Measurements from ENCODE around the gene NDUFS1. TPM values are rescaled to one million over a fixed set of nuclear protein-coding genes. Genes with fewer than 3 reads are reported as not detected.
"Not testable (repeated sequence)": the region's sequence is repeated elsewhere in the genome, so short reads cannot be mapped to it uniquely, and the experiment has no call there.

Gene NDUFS1
- total RNA-seq, 1 donor from 2014 or later, result 47.3 TPM

DNA sequence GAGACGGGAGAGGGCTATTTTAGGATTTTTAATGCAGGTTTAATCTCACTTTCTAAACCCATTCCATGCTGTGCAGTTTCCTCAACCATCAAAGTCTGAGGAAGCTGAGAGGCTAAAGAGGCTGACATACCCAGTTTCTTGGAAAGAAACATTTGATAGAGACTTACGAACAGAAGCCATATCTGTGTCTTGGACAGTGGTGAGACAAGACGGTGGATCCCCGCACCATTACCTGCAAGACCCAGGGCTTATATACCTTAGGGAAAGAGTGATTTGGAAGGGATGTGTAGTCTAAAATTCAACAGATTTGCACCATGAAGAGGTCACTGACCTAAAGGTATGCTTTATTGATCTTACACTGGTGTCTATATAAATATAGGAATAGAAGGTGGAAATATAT lies 13.9 kb upstream of the NDUFS1 start:
- TF ChIP-seq, protein P1, sequence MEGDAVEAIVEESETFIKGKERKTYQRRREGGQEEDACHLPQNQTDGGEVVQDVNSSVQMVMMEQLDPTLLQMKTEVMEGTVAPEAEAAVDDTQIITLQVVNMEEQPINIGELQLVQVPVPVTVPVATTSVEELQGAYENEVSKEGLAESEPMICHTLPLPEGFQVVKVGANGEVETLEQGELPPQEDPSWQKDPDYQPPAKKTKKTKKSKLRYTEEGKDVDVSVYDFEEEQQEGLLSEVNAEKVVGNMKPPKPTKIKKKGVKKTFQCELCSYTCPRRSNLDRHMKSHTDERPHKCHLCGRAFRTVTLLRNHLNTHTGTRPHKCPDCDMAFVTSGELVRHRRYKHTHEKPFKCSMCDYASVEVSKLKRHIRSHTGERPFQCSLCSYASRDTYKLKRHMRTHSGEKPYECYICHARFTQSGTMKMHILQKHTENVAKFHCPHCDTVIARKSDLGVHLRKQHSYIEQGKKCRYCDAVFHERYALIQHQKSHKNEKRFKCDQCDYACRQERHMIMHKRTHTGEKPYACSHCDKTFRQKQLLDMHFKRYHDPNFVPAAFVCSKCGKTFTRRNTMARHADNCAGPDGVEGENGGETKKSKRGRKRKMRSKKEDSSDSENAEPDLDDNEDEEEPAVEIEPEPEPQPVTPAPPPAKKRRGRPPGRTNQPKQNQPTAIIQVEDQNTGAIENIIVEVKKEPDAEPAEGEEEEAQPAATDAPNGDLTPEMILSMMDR (IDR thresholded peaks at IDR 0.05), result no peak
- POLR2A ChIA-PET, result interaction anchor here (0.7 kb wide), 1 partner anchor 81 kb away, joined by 6 read pairs; no protein-coding TSS in a partner anchor
- DNase-seq, result no peak
- Mint-ChIP-seq H3K27ac (no peak overlapping the region), H3K4me3 (no peak overlapping the region), H3K4me1 (no peaks in the 10 kb centered on the region), H3K36me3 (ENCODE audit: low read depth) (peaks cover 3% of the 10 kb centered on the region), H3K9me3 (no peaks in the 10 kb centered on the region), H3K27me3 (no peaks in the 10 kb centered on the region)
- ATAC-seq (ENCODE audit: low read depth), result no peak
- intact Hi-C loops (cut with micrococcal nuclease), result no loop called here
- CTCF ChIA-PET, result no interaction called here

DNA sequence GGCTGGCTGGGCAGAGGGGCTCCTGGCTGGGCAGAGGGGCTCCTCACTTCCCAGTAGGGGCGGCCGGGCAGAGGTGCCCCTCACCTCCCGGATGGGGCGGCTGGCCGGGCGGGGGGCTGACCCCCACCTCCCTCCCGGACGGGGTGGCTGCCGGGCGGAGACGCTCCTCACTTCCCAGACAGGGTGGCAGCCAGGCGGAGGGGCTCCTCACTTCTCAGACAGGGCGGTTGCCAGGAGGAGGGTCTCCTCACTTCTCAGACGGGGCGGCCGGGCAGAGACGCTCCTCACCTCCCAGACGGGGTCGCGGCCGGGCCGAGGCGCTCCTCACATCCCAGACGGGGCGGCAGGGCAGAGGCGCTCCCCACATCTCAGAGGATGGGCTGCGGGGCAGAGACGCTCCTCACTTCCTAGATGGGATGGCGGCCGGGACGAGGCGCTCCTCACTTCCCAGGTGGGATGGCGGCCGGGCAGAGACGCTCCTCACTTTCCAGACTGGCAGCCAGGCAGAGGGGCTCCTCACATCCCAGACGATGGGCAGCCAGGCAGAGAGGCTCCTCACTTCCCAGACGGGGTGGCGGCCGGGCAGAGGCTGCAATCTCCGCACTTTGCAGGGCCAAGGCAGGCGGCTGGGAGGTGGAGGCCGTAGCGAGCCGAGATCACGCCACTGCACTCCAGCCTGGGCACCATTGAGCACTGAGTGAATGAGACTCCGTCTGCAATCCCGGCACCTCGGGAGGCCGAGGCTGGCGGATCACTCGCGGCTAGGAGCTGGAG lies 12.6 kb upstream of the NDUFS1 start:
- DNase-seq; POLR2A ChIA-PET; H3K4me3 Mint-ChIP-seq; H3K4me1 Mint-ChIP-seq; H3K36me3 Mint-ChIP-seq (ENCODE audit: low read depth); H3K9me3 Mint-ChIP-seq; H3K27me3 Mint-ChIP-seq; intact Hi-C loops (cut with micrococcal nuclease); CTCF ChIA-PET; H3K27ac Mint-ChIP-seq; ATAC-seq (ENCODE audit: low read depth): not testable (repeated sequence)

DNA sequence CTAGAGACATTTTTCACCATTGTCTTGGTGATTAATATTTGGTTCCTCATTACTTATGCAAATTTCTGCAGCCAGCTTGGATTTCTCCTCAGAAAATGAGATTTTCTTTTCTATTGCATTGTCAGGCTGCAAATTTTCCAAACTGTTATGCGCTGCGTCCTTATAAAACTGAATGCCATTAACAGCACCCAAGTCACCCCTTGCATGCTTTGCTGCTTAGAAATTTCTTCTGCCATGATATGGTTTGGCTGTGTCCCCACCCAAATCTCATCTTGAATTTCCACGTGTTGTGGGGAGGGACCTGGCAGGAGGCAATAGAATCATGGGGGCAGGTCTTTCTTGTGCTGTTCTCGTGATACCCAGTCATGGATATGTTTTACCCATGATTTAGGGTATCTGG lies 9.0 kb upstream of the NDUFS1 start:
- ATAC-seq (ENCODE audit: low read depth); CTCF ChIA-PET; H3K4me1 Mint-ChIP-seq; H3K27ac Mint-ChIP-seq; H3K9me3 Mint-ChIP-seq; H3K27me3 Mint-ChIP-seq; H3K4me3 Mint-ChIP-seq; DNase-seq: not testable (repeated sequence)
- intact Hi-C loops (cut with micrococcal nuclease), result loop anchor here (10.0 kb wide), 1 partner anchor 1307 kb away; no protein-coding TSS in a partner anchor
- POLR2A ChIA-PET, result interaction anchor here (0.6 kb wide), 1 partner anchor 94 kb away, joined by 6 read pairs; no protein-coding TSS in a partner anchor
- peaks cover 23% of the 10 kb centered on the region for H3K36me3 Mint-ChIP-seq (ENCODE audit: low read depth)

DNA sequence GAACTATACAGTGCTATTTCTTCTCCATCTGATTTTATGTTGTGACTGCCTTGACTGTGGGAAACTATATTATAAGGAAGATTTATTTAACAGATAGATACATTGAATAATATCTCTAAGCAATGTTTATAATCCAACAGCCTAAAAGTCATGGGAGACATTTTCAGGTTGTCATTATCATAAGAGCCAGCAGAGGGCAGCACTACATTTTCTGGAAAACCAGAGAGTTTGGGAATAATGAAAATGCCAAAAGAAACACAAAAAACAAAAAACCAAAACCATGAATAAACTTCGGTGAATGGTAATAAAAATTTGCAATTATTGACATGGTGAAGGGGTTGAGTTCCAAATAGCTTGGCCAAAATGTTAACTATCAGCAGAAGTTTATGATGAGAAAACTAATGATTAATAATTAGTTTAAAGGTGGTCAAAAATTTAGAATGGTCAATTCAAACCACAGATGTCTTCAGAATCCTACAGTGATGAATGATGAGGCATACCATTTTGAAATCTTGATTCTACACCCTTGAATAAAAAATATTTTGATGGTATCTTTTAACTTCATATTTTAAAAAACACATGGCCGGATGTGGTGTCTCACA lies 5.1 kb upstream of the NDUFS1 start:
- ChIA-PET POLR2A (interaction anchor here (0.6 to 0.8 kb wide), 2 partner anchors 21 to 150 kb away, joined by 4 to 5 read pairs; no protein-coding TSS in a partner anchor), CTCF (interaction anchor here (1.3 to 2.0 kb wide), 4 partner anchors 10 to 95 kb away, joined by 3 to 7 read pairs (median 4); no protein-coding TSS in a partner anchor)
- TF ChIP-seq, protein P1 (IDR thresholded peaks at IDR 0.05), result no peak
- peaks cover 34% of the 10 kb centered on the region for H3K4me1 Mint-ChIP-seq
- intact Hi-C loops (cut with micrococcal nuclease), result loop anchor here (1.0 to 10.0 kb wide), 3 partner anchors 96 to 1310 kb away; no protein-coding TSS in a partner anchor
- no peak for DNase-seq
- no peak overlapping the region for H3K4me3 Mint-ChIP-seq
- H3K27me3 Mint-ChIP-seq, result no peaks in the 10 kb centered on the region
- no peak overlapping the region for H3K27ac Mint-ChIP-seq
- no peak for ATAC-seq (ENCODE audit: low read depth)
- peaks cover 56% of the 10 kb centered on the region for H3K36me3 Mint-ChIP-seq (ENCODE audit: low read depth)
- no peaks in the 10 kb centered on the region for H3K9me3 Mint-ChIP-seq

DNA sequence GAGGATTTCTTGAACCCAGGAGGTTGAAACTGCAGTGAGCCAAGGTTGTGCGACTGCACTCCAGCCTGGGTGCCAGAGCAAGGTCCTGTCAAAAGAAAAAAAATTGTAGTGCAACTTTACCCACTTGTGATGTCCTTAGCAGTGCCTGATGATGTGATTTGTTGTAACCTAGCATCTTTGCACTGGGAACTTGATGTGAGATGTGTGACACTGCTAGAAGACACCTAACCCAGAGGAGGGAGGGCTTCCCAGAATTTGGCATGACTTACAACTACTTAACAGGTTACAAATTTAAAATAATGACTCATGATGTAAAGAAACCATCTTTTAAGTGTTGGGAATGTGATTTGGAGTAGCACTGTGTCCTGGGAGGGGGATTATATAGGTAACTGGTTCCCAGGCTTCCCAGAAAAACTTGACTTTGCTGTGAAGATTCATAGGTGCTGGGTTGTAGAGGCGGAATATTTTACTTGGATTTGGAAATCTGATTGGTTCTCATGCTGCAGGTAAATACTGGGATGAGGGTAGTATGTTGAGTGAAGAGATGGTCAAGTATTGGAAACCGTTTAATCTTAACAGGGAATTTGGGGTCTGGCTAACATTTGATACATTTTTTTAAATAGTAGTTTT lies 4.1 kb upstream of the NDUFS1 start:
- peak overlapping the region; percentile 26 for H3K27ac Mint-ChIP-seq
- ChIA-PET CTCF (interaction anchor here (1.4 kb wide), 2 partner anchors 9 to 15 kb away, joined by 3 to 4 read pairs; no protein-coding TSS in a partner anchor), POLR2A (interaction anchor here (0.6 to 0.8 kb wide), 2 partner anchors 20 to 151 kb away, joined by 4 to 5 read pairs; no protein-coding TSS in a partner anchor)
- intact Hi-C loops (cut with micrococcal nuclease), result loop anchor here (10.0 kb wide), 1 partner anchor 1311 kb away; no protein-coding TSS in a partner anchor
- DNase-seq, result no peak
- H3K4me3 Mint-ChIP-seq, result no peak overlapping the region
- peaks cover 42% of the 10 kb centered on the region for H3K4me1 Mint-ChIP-seq
- TF ChIP-seq, protein P1 (IDR thresholded peaks at IDR 0.05), result no peak
- no peak for ATAC-seq (ENCODE audit: low read depth)
- H3K9me3 Mint-ChIP-seq, result no peaks in the 10 kb centered on the region
- H3K36me3 Mint-ChIP-seq (ENCODE audit: low read depth), result peaks cover 65% of the 10 kb centered on the region
- H3K27me3 Mint-ChIP-seq, result no peaks in the 10 kb centered on the region

DNA sequence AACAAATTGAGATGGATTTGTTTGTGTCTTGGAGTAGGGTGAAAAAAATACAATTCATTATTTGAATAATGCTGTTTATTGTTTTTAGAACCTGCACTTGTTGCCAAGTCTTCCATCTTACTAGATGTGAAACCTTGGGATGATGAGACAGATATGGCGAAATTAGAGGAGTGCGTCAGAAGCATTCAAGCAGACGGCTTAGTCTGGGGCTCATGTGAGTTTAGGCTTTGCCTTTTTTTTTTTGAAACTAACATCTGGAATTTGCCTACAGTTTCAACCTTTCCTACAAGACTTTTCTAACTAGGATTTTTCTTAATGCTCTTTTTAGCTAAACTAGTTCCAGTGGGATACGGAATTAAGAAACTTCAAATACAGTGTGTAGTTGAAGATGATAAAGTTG lies 3.2 kb upstream of the NDUFS1 start:
- H3K4me3 Mint-ChIP-seq, result not testable (repeated sequence)
- H3K4me1 Mint-ChIP-seq, result peaks cover 50% of the 10 kb centered on the region

More for the DNA sequence above, 3.2 kb upstream of the NDUFS1 start:
- H3K9me3 Mint-ChIP-seq; DNase-seq; CTCF ChIA-PET; POLR2A ChIA-PET; H3K27ac Mint-ChIP-seq; ATAC-seq (ENCODE audit: low read depth); H3K27me3 Mint-ChIP-seq: not testable (repeated sequence)
- intact Hi-C loops (cut with micrococcal nuclease), result loop anchor here (10.0 kb wide), 1 partner anchor 1312 kb away; no protein-coding TSS in a partner anchor
- peaks cover 62% of the 10 kb centered on the region for H3K36me3 Mint-ChIP-seq (ENCODE audit: low read depth)
